Measurements from ENCODE around the gene RNFT2. TPM values are rescaled to one million over a fixed set of nuclear protein-coding genes. Genes with fewer than 3 reads are reported as not detected.

RNFT2 gene
- total RNA-seq, 1 donor from 2014 or later: 6.4 TPM

DNA sequence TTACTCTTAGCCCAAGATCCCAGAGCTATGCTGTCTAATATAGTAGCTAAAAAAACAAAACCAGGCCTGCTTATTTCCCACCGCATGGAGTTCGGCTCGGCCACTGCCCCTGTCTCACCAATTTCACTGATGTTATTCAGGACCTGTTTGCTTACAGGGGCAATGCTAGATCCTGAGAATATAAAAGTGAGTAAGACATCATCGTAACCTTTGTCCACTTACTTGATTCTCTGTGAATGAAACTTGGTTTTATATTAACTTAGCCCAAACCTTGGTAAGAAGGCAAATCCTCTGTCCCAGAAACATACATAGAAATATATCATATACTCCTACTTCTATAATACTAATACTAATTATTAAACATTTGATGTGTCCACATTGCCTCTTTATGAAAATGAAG, 56.6 kb downstream of the RNFT2 start:
- intact Hi-C loops (cut with DNase I): no loop called here
- no peak overlapping the region for H3K4me3 ChIP-seq
- H3K27me3 ChIP-seq: no peaks in the 10 kb centered on the region
- no peaks in the 10 kb centered on the region for H3K36me3 ChIP-seq
- TF ChIP-seq POLR2A (IDR thresholded peaks at IDR 0.05): no peak
- no peak for TF ChIP-seq POLR2AphosphoS5 (IDR thresholded peaks at IDR 0.05; ENCODE audit: insufficient read depth in 1 of 2, low read depth in 1 of 2)
- TF ChIP-seq, protein P1, sequence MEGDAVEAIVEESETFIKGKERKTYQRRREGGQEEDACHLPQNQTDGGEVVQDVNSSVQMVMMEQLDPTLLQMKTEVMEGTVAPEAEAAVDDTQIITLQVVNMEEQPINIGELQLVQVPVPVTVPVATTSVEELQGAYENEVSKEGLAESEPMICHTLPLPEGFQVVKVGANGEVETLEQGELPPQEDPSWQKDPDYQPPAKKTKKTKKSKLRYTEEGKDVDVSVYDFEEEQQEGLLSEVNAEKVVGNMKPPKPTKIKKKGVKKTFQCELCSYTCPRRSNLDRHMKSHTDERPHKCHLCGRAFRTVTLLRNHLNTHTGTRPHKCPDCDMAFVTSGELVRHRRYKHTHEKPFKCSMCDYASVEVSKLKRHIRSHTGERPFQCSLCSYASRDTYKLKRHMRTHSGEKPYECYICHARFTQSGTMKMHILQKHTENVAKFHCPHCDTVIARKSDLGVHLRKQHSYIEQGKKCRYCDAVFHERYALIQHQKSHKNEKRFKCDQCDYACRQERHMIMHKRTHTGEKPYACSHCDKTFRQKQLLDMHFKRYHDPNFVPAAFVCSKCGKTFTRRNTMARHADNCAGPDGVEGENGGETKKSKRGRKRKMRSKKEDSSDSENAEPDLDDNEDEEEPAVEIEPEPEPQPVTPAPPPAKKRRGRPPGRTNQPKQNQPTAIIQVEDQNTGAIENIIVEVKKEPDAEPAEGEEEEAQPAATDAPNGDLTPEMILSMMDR (IDR thresholded peaks at IDR 0.05): no peak
- peaks cover 6% of the 10 kb centered on the region for H3K9me3 ChIP-seq
- no peaks in the 10 kb centered on the region for H3K4me1 ChIP-seq
- no peak for DNase-seq (ENCODE audit: extremely low spot score in 2 of 2)
- no peak overlapping the region for H3K27ac ChIP-seq

DNA sequence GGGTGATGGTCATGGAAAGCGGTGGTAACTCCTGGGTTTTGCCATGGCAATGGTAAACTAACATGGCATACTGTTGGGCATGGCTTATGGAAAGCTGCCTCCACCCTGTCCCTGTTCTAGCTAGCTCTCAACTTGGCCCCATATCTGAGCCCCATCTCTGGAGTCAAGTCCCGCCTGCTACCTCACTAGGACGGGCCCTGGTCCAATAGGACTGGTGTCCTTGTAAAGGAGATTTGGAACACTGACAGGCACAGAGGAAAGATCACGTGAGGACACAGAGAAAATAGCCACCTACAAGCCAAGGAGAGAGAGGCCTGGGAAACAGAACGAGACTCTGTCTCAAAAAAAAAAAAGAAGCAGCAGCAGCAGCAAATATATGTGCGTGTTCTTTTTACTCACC, 59.8 kb downstream of the RNFT2 start:
- TF ChIP-seq, protein P1 (IDR thresholded peaks at IDR 0.05): no peak
- TF ChIP-seq POLR2AphosphoS5 (IDR thresholded peaks at IDR 0.05; ENCODE audit: insufficient read depth in 1 of 2, low read depth in 1 of 2) (no peak), POLR2A (IDR thresholded peaks at IDR 0.05) (no peak)
- Histone ChIP-seq H3K9me3 (peaks cover 6% of the 10 kb centered on the region), H3K27ac (no peak overlapping the region), H3K27me3 (no peaks in the 10 kb centered on the region), H3K4me3 (no peak overlapping the region), H3K36me3 (no peaks in the 10 kb centered on the region), H3K4me1 (no peaks in the 10 kb centered on the region)
- intact Hi-C loops (cut with DNase I): no loop called here
- DNase-seq (ENCODE audit: extremely low spot score in 2 of 2): no peak

DNA sequence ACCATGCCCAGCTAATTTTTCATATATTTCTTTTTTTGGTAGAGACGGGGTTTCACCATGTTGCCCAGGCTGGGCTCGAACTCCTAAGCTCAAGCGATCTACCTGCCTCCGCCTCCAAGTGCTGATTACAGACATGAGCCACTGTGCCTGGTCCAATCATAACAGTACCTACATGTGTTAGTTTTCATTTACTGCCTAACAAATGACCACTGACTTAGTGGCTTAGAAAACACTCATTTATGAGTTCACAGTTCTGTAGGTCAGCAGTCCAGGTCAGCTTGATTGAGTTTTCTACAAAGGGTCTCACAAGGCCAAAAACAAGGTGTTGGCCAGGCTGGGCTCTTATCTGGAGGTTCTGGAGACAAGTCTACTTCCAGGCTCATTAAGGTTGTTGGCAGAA, 60.6 kb downstream of the RNFT2 start:
- intact Hi-C loops (cut with DNase I): no loop called here
- Histone ChIP-seq H3K27ac (no peak overlapping the region), H3K27me3 (no peaks in the 10 kb centered on the region), H3K36me3 (no peaks in the 10 kb centered on the region), H3K4me1 (no peaks in the 10 kb centered on the region), H3K4me3 (no peak overlapping the region), H3K9me3 (peaks cover 6% of the 10 kb centered on the region)
- no peak for DNase-seq (ENCODE audit: extremely low spot score in 2 of 2)
- TF ChIP-seq POLR2A (IDR thresholded peaks at IDR 0.05) (no peak), POLR2AphosphoS5 (IDR thresholded peaks at IDR 0.05; ENCODE audit: insufficient read depth in 1 of 2, low read depth in 1 of 2) (no peak)
- TF ChIP-seq, protein P1 (IDR thresholded peaks at IDR 0.05): no peak

DNA sequence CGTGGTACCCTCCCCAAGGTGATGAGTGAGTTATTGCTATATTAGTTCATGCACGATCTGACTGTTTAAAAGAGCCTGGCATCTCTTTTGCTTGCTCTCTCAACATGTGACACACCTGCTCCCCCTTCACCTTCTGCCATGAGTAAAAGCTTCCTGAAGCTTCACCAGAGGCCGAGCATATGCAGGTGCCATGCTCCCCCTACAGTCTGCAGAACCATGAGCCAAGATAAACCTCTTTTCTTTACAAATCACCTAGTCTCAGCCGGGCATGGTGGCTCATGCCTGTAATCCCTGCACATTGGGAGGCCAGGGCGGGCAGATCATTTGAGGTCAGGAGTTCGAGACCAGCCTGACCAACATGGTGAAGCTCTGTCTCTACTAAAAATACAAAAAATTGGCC, 61.8 kb downstream of the RNFT2 start:
- Histone ChIP-seq H3K27ac (no peak overlapping the region), H3K4me3 (no peak overlapping the region), H3K9me3 (peaks cover 6% of the 10 kb centered on the region), H3K27me3 (no peaks in the 10 kb centered on the region), H3K36me3 (no peaks in the 10 kb centered on the region), H3K4me1 (no peaks in the 10 kb centered on the region)
- intact Hi-C loops (cut with DNase I): no loop called here
- DNase-seq (ENCODE audit: extremely low spot score in 2 of 2): no peak
- TF ChIP-seq POLR2AphosphoS5 (IDR thresholded peaks at IDR 0.05; ENCODE audit: insufficient read depth in 1 of 2, low read depth in 1 of 2): no peak
- TF ChIP-seq, protein P1 (IDR thresholded peaks at IDR 0.05): no peak
- no peak for TF ChIP-seq POLR2A (IDR thresholded peaks at IDR 0.05)

DNA sequence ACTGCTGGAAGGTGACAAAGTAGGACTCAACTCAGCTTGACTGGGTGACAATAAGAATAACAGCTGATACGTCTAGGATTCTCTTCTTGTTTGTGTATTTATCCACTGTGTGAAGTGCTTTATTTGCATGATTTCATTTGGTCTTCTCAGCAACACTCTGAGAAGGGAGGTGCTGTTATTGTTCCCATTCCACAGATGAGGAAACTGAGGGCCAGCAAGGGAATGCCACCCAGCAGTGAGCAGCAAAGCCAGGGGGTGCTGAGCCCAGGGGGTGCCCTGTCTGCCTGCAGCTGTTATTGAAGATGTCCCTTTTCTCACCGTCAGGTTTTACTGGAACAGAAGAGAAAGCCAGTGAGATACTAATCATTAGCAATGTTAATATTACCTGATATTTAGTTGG, 62.8 kb downstream of the RNFT2 start:
- intact Hi-C loops (cut with DNase I): no loop called here
- H3K4me1 ChIP-seq: no peaks in the 10 kb centered on the region
- no peak overlapping the region for H3K4me3 ChIP-seq
- TF ChIP-seq, protein P1 (IDR thresholded peaks at IDR 0.05): no peak
- no peak for TF ChIP-seq POLR2AphosphoS5 (IDR thresholded peaks at IDR 0.05; ENCODE audit: insufficient read depth in 1 of 2, low read depth in 1 of 2)
- no peak for TF ChIP-seq POLR2A (IDR thresholded peaks at IDR 0.05)
- H3K27ac ChIP-seq: no peak overlapping the region
- DNase-seq (ENCODE audit: extremely low spot score in 2 of 2): no peak
- no peaks in the 10 kb centered on the region for H3K27me3 ChIP-seq
- no peaks in the 10 kb centered on the region for H3K36me3 ChIP-seq
- H3K9me3 ChIP-seq: peaks cover 6% of the 10 kb centered on the region
